RWPE2 (cell line): ENCODE data around the gene CFAP73.
A peak's percentile ranks its signal among the peaks of the same experiment; 100 is the strongest.

Source experiments
- ATAC-seq: fragments of 200-7000 bp; cut with Tn5 transposase; 3 replicates; pipeline ENCODE4 v1.9.1; 2021; ENCODE audit warnings: low read depth
- DNase-seq: peaks from one replicate; pipeline ENCODE4 v3.0.0-alpha.2; 2020; ENCODE audit warnings: low spot score
- H3K27ac ChIP-seq: fragments of 450-650 bp; 2 replicates; pipeline ENCODE4 v1.5.1; 2017; ENCODE audit warnings: mild to moderate bottlenecking; ENCODE audit not compliant: poor library complexity, severe bottlenecking
- H3K27me3 ChIP-seq: fragments of 250-450 bp; sonication (Bioruptor Pico); 2 replicates; pipeline ENCODE4 v1.5.1; 2021; ENCODE audit warnings: mild to moderate bottlenecking, moderate library complexity; ENCODE audit not compliant: insufficient read depth, poor library complexity, severe bottlenecking
- H3K36me3 ChIP-seq: fragments of 250-450 bp; sonication (Bioruptor Pico); 2 replicates; pipeline ENCODE4 v1.5.1; 2020; ENCODE audit warnings: low read depth, mild to moderate bottlenecking, moderate library complexity
- H3K4me1 ChIP-seq: fragments of 250-450 bp; sonication (Bioruptor Pico); 2 replicates; pipeline ENCODE4 v1.5.1; 2021; ENCODE audit warnings: mild to moderate bottlenecking, moderate library complexity; ENCODE audit not compliant: insufficient read depth, poor library complexity, severe bottlenecking
- H3K4me3 ChIP-seq: fragments of 250-450 bp; sonication (Bioruptor Pico); 2 replicates; pipeline ENCODE4 v1.5.1; 2021; ENCODE audit warnings: mild to moderate bottlenecking, moderate library complexity; ENCODE audit not compliant: severe bottlenecking
- H3K9me3 ChIP-seq: fragments of 250-450 bp; sonication (Bioruptor Pico); 2 replicates; pipeline ENCODE4 v1.5.1; 2021; ENCODE audit warnings: mild to moderate bottlenecking, moderate library complexity; ENCODE audit not compliant: severe bottlenecking
- CTCF ChIP-seq: fragments of 450-650 bp; IDR thresholded peaks from one replicate; pipeline ENCODE4 v1.5.1; 2017; ENCODE audit warnings: mild to moderate bottlenecking, moderate library complexity; ENCODE audit not compliant: poor library complexity, severe bottlenecking

The CFAP73 gene

GRCh38 chr12:113149361-113150150 is at the start of gene CFAP73:
TSS of gene CFAP73 (plus strand) at chr12:113149724. CDS start at chr12:113149858, 134 bp downstream.
- no peak for TF ChIP-seq CTCF
- no peaks in the 10 kb centered on the region for H3K9me3 ChIP-seq
- H3K27ac ChIP-seq: no peak within 1 kb of the TSS
- ATAC-seq: peak; percentile 66
- DNase-seq: no peak
- H3K4me3 ChIP-seq: no peak within 1 kb of the TSS
- no peaks in the 10 kb centered on the region for H3K36me3 ChIP-seq
- no peaks in the 10 kb centered on the region for H3K4me1 ChIP-seq
- H3K27me3 ChIP-seq: peaks cover 6% of the 10 kb centered on the region

GRCh38 chr12:113099764-113100163 is 49.8 kb upstream of the CFAP73 start:
- Histone ChIP-seq H3K9me3 (no peaks in the 10 kb centered on the region), H3K27ac (no peak overlapping the region), H3K4me3 (no peak overlapping the region), H3K27me3 (no peaks in the 10 kb centered on the region), H3K36me3 (no peaks in the 10 kb centered on the region), H3K4me1 (no peaks in the 10 kb centered on the region)
- no peak for TF ChIP-seq CTCF
- DNase-seq: no peak
- no peak for ATAC-seq

GRCh38 chr12:113101751-113102150 is 47.8 kb upstream of the CFAP73 start:
- H3K4me3 ChIP-seq: no peak overlapping the region
- TF ChIP-seq CTCF: no peak
- H3K36me3 ChIP-seq: no peaks in the 10 kb centered on the region
- no peaks in the 10 kb centered on the region for H3K27me3 ChIP-seq
- no peaks in the 10 kb centered on the region for H3K4me1 ChIP-seq
- H3K9me3 ChIP-seq: no peaks in the 10 kb centered on the region
- DNase-seq (no peak), ATAC-seq (no peak)
- no peak overlapping the region for H3K27ac ChIP-seq

- Histone ChIP-seq H3K27ac (no peak overlapping the region), H3K9me3 (no peaks in the 10 kb centered on the region), H3K36me3 (no peaks in the 10 kb centered on the region), H3K4me3 (no peak overlapping the region), H3K27me3 (no peaks in the 10 kb centered on the region), H3K4me1 (no peaks in the 10 kb centered on the region)
- ATAC-seq (no peak), DNase-seq (no peak)
- TF ChIP-seq CTCF: no peak
Observed at GRCh38 chr12:113102811-113103210, 46.7 kb upstream of the CFAP73 start.
